Activated T-helper 1 cell treated with anti-CD3 and anti-CD28 coated beads, Interleukin-2, amount 50 U/mL, for 16 hours (primary cell): ENCODE data around the gene PFDN2.

ENCODE experiments used
- DNase-seq, 2 donors: peaks; one replicate each; pipeline ENCODE4 v3.0.0-alpha.2; 2020; ENCODE audit warnings: low read depth in 1 of 2, low spot score in 1 of 2

PFDN2 gene

GRCh38 chr1:161117759-161118581, at the start of gene PFDN2, which contains the start of gene NIT1:
TSS of gene PFDN2 (minus strand) at chr1:161118037. CDS start at chr1:161118026, 11 bp downstream.
TSS of gene NIT1 (plus strand) at chr1:161118105. CDS start at chr1:161118177, 72 bp downstream.
- peak; percentile 67 to 76 for DNase-seq

- no peak for DNase-seq
Measured at GRCh38 chr1:161166669-161167548, 49.1 kb upstream of the PFDN2 start.

GRCh38 chr1:161165742-161166668, 48.2 kb upstream of the PFDN2 start, which contains the start of gene PPOX:
TSS of gene PPOX (plus strand) at chr1:161166426. CDS start at chr1:161166848, 422 bp downstream.
- peak; percentile 84 to 85 for DNase-seq

- no peak for DNase-seq
Measured at GRCh38 chr1:161164901-161165610, 47.2 kb upstream of the PFDN2 start.

GRCh38 chr1:161163793-161164192, 46.0 kb upstream of the PFDN2 start:
- DNase-seq: no peak

GRCh38 chr1:161162806-161163205, 45.0 kb upstream of the PFDN2 start:
- no peak for DNase-seq

- no peak for DNase-seq
Measured at GRCh38 chr1:161162052-161162451, 44.2 kb upstream of the PFDN2 start.

GRCh38 chr1:161161652-161162051, 43.8 kb upstream of the PFDN2 start:
- no peak for DNase-seq

- DNase-seq: no peak
Measured at GRCh38 chr1:161160671-161161145, 42.9 kb upstream of the PFDN2 start.

- DNase-seq: no peak
Measured at GRCh38 chr1:161159913-161160243, 42.0 kb upstream of the PFDN2 start.

GRCh38 chr1:161159087-161159912, 41.5 kb upstream of the PFDN2 start, which contains the start of gene USP21:
TSS of gene USP21 (plus strand) at chr1:161159500. CDS start at chr1:161160641, 1,141 bp downstream.
- peak; percentile 80 to 88 for DNase-seq

- no peak for DNase-seq
Measured at GRCh38 chr1:161158316-161159010, 40.6 kb upstream of the PFDN2 start.

GRCh38 chr1:161157867-161158266, 40.0 kb upstream of the PFDN2 start:
- DNase-seq: no peak

GRCh38 chr1:161153682-161154337, 36.0 kb upstream of the PFDN2 start, which contains the start of gene UFC1:
TSS of gene UFC1 (plus strand) at chr1:161153978. CDS start at chr1:161153998, 20 bp downstream.
- DNase-seq: peak; percentile 59 to 67

GRCh38 chr1:161153176-161153575, 35.3 kb upstream of the PFDN2 start:
- DNase-seq: no peak

- DNase-seq: no peak
Measured at GRCh38 chr1:161145832-161146231, 28.0 kb upstream of the PFDN2 start.

- DNase-seq: no peak
Measured at GRCh38 chr1:161140755-161141400, 23.0 kb upstream of the PFDN2 start.
